Right ventricle myocardium superior (tissue), 1 donor: ENCODE data around the gene ZNF827. TPM values are rescaled to one million over a fixed set of nuclear protein-coding genes. Genes with fewer than 3 reads are reported as not detected.

Experiments used
- ATAC-seq: fragments of 200-7000 bp; cut with Tn5 transposase; one replicate; pipeline ENCODE4 v1.9.1; 2020; ENCODE audit warnings: mild to moderate bottlenecking; ENCODE audit not compliant: poor library complexity
- DNase-seq: peaks from one replicate; pipeline ENCODE4 v3.0.0-alpha.2; 2020
- intact Hi-C: fragments of 100-400 bp; cut with DNase I; formaldehyde crosslinking; loops from one replicate; pipeline ENCODE4 v1.11.2; 2022
- total RNA-seq: library from RNA; stranded (reverse); fragmentation: NEBNext Ultra II Directional; extraction: Animal tissue kit (Norgen Biotek cat#: 25700); gene quantifications from one replicate; pipeline ENCODE4 v1.2.1, GENCODE V29; 2021
- donor health status: DM: no; HTN: yes; CAD: no; lungs with severe emphysema.

ZNF827 gene
- total RNA-seq, 1 donor from 2014 or later = 13.0 TPM

GRCh38 chr4:145720656-145721055 is 218.0 kb downstream of the ZNF827 start:
- DNase-seq (no peak), ATAC-seq (no peak)
- intact Hi-C loops = no loop called here

GRCh38 chr4:145719752-145720624 is 218.6 kb downstream of the ZNF827 start:
- DNase-seq (no peak), ATAC-seq (no peak)
- intact Hi-C loops = no loop called here

DNA sequence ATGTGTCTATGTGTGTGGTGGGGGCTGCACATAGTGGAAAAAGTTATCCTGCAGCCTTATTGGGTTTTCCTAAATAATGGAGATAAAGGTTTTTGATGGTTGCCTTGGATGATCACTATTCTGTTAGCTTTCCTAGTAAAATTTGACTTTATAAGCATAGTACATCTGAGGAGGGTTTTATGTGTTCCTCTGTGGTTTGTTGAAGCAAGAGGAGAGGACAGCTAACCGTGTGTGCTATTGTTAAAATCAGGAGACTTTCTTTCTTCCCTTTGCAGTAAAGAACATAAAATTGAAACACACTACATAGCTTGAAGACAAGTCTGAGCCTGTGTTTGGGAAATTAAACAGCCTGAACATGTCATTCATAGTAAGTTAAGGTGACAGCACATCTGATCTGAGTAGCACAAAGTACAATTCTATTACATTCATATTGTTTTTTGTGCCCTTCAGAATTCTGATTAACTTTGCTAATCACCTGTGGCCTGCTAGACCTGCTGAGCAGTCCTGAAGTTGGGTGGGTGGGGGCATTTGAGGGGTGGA is 221.9 kb downstream of the ZNF827 start:
- no peak for ATAC-seq
- DNase-seq = no peak
- intact Hi-C loops = no loop called here

DNA sequence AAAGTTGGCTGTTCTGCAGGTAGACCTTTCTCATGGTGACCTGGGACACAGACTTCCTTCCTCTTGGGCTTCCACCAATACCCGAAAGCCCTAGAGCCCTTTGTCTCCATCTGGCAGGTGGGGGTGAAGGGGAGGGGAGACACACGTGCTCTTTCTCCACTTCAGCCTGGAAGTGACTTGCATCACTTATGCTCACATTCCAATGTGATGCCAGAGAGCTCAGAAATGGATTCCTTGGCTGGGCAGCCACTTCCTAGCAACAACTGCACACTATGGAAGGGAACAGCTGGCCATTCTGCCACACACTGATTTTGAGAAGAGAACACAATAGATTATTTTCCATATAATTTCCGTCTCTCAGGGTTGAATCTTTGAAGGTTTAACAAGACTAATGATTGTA is 222.4 kb downstream of the ZNF827 start:
- ATAC-seq = peak; percentile 77
- intact Hi-C loops = no loop called here
- DNase-seq = no peak

DNA sequence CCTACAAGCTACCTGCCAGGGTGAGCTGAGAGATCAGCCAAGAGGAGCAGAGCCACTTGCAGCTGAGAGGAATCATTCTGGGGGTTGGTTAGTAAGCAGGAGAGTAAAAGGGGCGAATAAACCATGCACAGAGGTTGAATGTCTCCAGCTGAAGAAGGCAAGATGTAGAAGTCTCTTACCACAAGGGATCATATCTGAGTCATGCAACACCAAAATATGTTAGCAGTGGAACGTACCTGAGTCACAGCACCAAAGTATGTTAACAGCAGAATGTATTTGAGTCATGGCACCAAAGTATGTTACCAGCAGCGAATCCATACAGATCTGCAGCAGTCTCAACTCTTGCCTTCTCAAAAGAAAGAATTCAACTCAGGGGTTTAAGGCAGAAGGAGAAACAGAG is 228.8 kb downstream of the ZNF827 start:
- intact Hi-C loops = no loop called here
- ATAC-seq (no peak), DNase-seq (no peak)

DNA sequence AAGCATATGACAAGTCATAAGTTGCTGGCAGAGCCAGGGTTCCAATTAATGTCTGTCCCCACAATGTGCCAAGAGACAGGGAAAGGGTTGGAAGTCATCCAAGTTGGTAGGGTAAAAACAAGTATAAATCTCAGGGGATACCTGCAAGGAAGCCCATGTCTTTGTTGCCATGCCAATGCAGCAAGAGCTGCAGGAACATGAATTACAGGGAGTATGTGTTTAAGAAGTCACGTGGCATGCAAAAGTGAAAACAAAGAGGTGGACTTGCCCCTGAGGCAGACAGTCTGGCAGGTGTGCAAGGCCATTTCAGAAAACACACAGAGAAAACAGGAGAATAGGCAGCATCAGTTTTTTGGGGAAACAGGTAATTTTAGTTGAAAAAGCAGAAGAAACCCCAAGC is 229.3 kb downstream of the ZNF827 start:
- no peak for DNase-seq
- no peak for ATAC-seq
- intact Hi-C loops = no loop called here

Other genes starting within 250 kb of the ZNF827 start
- 11.8 TPM for gene LSM6, start 236.9 kb upstream of the ZNF827 start, total RNA-seq